HS-27A (cell line): ENCODE measurements around the gene TBX5.

Experiments
- DNase-seq: peaks from one replicate; pipeline ENCODE4 v3.0.0-alpha.2; 2012; ENCODE audit warnings: low read depth, missing footprints

TBX5 gene

GRCh38 chr12:114430306-114430705, 24.4 kb upstream of the TBX5 start:
- DNase-seq, result no peak

GRCh38 chr12:114425031-114425626, 19.2 kb upstream of the TBX5 start:
- no peak for DNase-seq

GRCh38 chr12:114420944-114421335, 15.0 kb upstream of the TBX5 start:
- no peak for DNase-seq

- DNase-seq, result no peak
Observed at GRCh38 chr12:114420182-114420943, 14.4 kb upstream of the TBX5 start.

- DNase-seq, result no peak
Observed at GRCh38 chr12:114416028-114416427, 10.1 kb upstream of the TBX5 start.

GRCh38 chr12:114415525-114415868, 9.6 kb upstream of the TBX5 start:
- DNase-seq, result no peak

GRCh38 chr12:114414866-114415524, 9.1 kb upstream of the TBX5 start:
- no peak for DNase-seq

GRCh38 chr12:114414031-114414865, 8.3 kb upstream of the TBX5 start:
- no peak for DNase-seq

- no peak for DNase-seq
Observed at GRCh38 chr12:114412825-114413749, 7.1 kb upstream of the TBX5 start.

- no peak for DNase-seq
Observed at GRCh38 chr12:114412307-114412706, 6.4 kb upstream of the TBX5 start.

GRCh38 chr12:114411071-114411837, 5.3 kb upstream of the TBX5 start:
- DNase-seq, result no peak

GRCh38 chr12:114409852-114410600, 4.1 kb upstream of the TBX5 start:
- DNase-seq, result no peak

- no peak for DNase-seq
Observed at GRCh38 chr12:114408886-114409851, 3.2 kb upstream of the TBX5 start.

- no peak for DNase-seq
Observed at GRCh38 chr12:114408471-114408885, 2.5 kb upstream of the TBX5 start.

- DNase-seq, result no peak
Observed at GRCh38 chr12:114407842-114408411, 2.0 kb upstream of the TBX5 start.

- DNase-seq, result no peak
Observed at GRCh38 chr12:114406984-114407841, 1.3 kb upstream of the TBX5 start.

- DNase-seq, result no peak
Observed at GRCh38 chr12:114406316-114406983, 506 bp upstream of the TBX5 start.
